HG02588 (cell line): ENCODE results near the gene TMEM38B.
"Not testable (repeated sequence)": the region's sequence is repeated elsewhere in the genome, so short reads cannot be mapped to it uniquely, and the experiment has no call there.

Experiments used
- ATAC-seq: cut with Tn5 transposase; IDR thresholded peaks from one replicate; pipeline ENCODE4 v1.9.1; 2021; ENCODE audit warnings: mild to moderate bottlenecking, moderate library complexity; ENCODE audit not compliant: unreplicated experiment

Gene TMEM38B

GRCh38 chr9:105681313-105681712 is 13.0 kb upstream of the TMEM38B start:
- ATAC-seq: no peak

DNA sequence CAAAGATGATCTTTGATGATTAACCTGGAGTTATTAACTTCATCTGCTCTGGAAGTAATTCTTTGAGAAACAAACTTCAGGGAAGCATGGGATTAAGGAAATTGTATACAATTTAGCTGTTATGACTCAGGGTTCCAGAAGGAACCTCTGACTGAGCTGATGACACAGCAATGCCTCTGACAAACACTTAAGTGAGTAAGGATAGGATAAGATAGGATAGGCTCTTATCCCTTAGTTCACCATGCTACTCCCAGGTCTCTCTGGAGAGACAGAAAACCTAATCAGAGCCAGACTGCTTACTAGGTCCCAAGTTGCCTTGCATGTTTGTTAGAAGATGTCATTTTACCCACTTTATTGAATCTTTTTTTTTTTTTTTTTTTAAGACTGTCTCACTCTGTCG is 12.6 kb upstream of the TMEM38B start:
- no peak for ATAC-seq

DNA sequence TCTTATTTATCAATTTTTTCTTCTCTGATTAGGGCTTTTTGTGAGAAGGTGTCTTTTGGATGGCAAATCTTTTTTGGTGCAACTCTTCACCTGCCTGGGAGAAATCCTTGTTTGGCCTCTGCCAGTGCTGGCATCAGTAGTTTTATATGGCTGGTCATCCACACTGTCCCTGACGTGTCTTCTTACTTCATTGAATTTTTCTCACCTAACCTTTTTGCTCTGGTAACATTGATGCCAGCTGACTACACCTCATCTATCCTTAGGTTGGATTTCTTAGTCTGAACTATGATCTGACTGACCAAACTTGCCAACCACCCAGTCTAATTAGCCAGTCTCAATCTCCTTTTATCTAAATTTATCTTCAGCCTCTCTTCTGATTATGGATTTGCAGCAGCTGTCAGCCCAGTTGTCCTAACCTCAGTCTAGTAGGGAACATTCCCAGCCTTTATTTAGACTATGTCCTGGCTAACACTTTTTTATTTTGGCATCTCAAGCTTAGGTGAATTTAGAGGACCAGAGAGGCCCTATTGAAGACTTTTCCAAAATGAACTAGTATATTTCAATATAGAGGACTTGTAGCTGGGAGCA is 10.6 kb upstream of the TMEM38B start:
- no peak for ATAC-seq

GRCh38 chr9:105686936-105687335 is 7.4 kb upstream of the TMEM38B start:
- ATAC-seq: no peak

- no peak for ATAC-seq
Measured at GRCh38 chr9:105690742-105691141, 3.6 kb upstream of the TMEM38B start.

- peak; percentile 26 for ATAC-seq
Measured at GRCh38 chr9:105693435-105694189, 729 bp upstream of the TMEM38B start.

GRCh38 chr9:105694848-105695581 is 674 bp downstream of the TMEM38B start:
- ATAC-seq: peak; percentile 61

GRCh38 chr9:105696219-105696793 is 2.0 kb downstream of the TMEM38B start:
- no peak for ATAC-seq

DNA sequence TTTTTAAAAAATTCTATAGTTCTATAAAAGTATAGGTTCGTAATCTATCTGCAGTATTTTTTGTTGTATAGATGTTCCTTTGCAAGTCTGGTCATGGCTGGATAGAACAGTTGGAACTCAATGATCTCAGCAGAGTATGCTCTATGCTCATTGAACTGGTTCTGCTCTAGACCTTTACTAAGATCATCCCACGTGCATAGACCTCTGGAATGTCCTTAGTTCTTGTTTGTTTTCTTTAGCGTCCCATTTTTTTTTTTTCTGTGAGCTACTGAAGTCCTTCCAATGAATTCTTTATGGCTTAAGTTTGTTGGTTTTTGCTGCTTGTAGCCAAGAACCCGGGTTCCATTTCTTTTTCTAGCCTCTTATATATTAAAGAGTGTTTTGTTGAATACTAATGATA is 3.5 kb downstream of the TMEM38B start:
- ATAC-seq: no peak

DNA sequence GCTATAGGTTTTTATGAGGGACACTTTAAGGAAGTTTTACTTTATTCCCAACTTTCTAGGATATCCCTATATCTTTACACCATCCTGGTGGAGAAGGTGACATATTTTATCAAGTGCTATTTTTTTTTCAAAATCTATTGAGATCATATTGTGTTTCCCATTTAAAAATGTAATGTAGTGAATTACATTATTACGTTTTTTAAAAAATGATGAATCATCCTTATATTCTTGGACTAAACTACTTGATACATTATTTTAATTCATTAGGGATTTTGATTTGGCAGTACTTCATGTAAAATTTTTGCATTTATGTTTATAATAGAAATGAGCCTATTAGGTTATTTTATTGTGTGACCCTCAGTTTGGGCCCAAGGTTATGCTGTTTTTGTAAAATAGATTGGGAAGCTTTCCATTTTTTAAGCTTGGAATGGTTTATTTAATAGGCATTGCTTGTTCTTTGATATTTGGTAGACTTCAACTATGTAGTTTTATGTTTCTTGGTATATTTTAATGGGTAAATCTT is 4.1 kb downstream of the TMEM38B start:
- ATAC-seq: no peak

DNA sequence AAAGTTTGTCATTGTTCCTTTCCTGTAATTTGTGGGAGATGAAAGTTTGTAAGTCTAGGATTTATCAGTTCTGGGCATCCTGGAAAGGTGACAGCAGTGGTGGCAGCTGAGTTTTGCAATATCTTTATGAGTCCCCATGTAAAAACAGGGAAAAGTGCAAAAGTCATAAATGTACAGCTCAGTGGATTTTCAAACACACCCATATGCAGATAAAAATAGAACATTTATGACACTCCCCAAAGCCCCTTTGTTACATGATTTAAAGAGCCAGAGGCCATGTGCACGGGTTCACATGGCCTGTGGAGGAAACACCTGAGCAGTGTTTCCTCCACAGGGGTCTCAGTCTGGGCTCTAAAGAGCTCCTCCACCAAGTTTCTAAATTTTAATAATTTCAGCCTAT is 6.3 kb downstream of the TMEM38B start:
- no peak for ATAC-seq

GRCh38 chr9:105701145-105701544 is 6.8 kb downstream of the TMEM38B start:
- no peak for ATAC-seq

DNA sequence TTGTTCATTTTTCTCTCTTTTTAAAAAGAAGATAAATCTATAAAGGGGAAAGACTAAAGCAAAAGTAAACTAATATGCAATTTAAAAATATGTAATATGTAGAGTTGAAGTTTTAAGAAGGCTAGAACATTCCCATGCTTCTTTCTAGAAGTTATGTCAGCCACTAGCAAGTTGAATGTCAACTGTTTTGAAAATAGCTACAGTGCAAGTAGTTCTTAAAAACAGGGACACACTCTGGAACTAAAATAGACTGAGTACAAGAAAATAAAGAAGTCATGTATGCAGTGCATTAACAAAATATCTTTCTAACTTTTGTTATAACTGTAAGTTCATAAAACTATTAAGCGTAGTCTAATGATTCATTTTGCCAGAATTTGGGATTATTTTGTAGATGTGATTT is 7.9 kb downstream of the TMEM38B start:
- no peak for ATAC-seq

- ATAC-seq: not testable (repeated sequence)
Measured at GRCh38 chr9:105703638-105704037, 9.3 kb downstream of the TMEM38B start.

DNA sequence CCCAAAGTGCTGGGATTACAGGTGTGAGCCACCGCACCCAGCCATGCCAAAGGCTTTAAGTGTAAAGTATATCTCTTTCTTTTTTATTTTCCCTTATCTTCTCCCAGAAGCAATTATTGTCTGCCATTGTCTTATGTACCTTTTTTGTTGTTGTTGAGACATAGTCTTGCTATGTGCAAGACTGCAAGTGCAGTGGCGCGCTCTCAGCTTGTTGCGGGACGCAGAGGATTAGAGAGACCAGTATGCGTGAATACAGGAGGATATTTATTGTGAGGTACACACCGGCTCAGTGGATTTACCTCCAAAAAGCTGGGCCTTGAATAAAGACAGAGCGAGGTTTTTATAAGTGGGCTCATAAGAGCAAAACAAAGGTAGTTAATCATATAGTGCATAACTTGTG is 11.8 kb downstream of the TMEM38B start:
- ATAC-seq: no peak

- ATAC-seq: peak; percentile 64
Measured at GRCh38 chr9:105708405-105708804, 14.1 kb downstream of the TMEM38B start.

DNA sequence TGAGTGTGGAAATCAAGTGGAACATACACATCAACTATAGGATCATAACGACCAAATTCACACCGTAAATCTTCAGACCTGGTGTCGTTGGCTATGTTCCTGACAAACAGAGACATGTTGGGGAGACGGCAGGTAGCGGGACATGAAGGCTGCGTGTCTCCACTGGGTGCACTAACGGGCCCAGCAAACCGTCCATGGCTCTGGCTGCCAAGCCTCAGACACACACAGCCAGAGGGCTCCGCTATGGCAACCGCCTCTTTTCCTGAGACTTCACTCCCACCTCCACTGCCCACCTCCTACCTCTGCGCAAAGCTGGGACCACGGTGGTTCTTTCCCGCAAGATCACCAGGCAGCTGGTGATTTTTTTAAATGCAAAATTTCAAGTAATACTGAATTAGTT is 16.3 kb downstream of the TMEM38B start:
- ATAC-seq: no peak

- no peak for ATAC-seq
Measured at GRCh38 chr9:105711867-105712266, 17.5 kb downstream of the TMEM38B start.

DNA sequence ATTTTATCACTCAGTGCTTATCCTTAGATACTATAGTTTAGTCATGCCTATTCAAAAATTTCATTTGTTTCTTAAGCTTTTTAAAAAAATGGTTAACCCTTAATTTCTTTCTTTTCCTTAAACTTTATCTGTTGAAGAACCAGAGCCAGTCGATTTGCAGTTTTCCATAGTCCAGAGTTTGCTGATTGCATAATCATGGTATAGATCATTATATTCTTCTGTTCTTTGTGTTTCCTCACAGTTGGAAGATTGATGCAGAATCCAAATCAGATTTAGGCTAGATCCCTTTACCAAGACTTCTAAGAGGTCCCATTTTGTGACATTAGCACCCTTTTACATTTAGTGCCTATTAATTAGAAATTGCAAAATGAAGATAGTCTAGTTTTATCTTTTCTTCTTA is 18.0 kb downstream of the TMEM38B start:
- no peak for ATAC-seq

- ATAC-seq: no peak
Measured at GRCh38 chr9:105712773-105713172, 18.4 kb downstream of the TMEM38B start.

DNA sequence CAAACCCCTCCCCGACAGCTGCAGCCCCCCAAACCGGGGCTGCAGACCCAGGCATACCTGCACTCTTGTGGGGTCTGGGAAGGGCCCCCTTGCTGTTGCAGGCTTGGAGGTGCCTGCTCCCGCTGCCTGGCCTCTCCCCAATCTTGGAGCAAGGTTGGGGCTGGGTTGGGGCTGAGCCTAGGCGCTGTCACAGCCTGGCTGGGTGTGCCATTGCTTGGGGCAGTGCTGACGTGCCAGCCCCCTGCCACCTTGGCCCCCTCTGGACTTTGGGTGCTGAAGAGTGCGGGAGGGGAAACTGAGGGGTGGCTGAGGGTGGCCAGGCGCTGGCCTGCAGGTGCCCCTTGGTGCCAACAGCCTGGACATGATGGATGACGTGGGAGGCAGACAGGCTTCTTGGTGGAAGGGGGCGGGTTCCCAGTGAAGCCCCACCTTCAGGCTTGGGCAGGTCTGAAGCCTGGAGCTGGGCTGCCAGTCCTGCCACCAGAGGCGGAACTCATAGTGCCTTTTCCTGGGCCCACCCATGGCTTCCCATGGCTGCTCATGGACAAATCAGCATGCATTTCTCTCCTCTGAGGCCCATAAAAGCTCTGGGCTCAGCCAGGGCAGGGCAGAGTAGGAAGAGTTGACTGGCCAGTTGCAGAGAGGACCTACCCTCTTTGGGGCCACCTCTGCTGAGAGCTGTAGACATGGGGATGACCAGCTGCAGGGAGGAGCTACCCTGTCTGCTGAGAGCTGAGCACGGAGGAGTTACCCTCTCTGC is 19.1 kb downstream of the TMEM38B start:
- ATAC-seq: no peak
